Measurements from ENCODE around the gene KCNJ10.
"Not testable (repeated sequence)": the region's sequence is repeated elsewhere in the genome, so short reads cannot be mapped to it uniquely, and the experiment has no call there.

KCNJ10 gene

GRCh38 chr1:160069460-160070231, at the start of gene KCNJ10:
TSS of gene KCNJ10 (minus strand) at chr1:160070160. CDS start at chr1:160042532, 27,628 bp downstream.
- no peak for DNase-seq

- no peak for DNase-seq
Measured at GRCh38 chr1:160118928-160119327, 49.0 kb upstream of the KCNJ10 start.

- DNase-seq, result no peak
Measured at GRCh38 chr1:160117709-160118183, 47.8 kb upstream of the KCNJ10 start.

GRCh38 chr1:160117300-160117699, 47.3 kb upstream of the KCNJ10 start:
- DNase-seq, result no peak

- DNase-seq, result no peak
Measured at GRCh38 chr1:160116283-160117147, 46.6 kb upstream of the KCNJ10 start.

GRCh38 chr1:160115545-160116282, 45.8 kb upstream of the KCNJ10 start, which contains the start of gene ATP1A2:
TSS of gene ATP1A2 (plus strand) at chr1:160115759. CDS start at chr1:160115862, 103 bp downstream.
- DNase-seq, result no peak

- DNase-seq, result no peak
Measured at GRCh38 chr1:160114085-160114484, 44.1 kb upstream of the KCNJ10 start.

- no peak for DNase-seq
Measured at GRCh38 chr1:160113407-160113806, 43.4 kb upstream of the KCNJ10 start.

GRCh38 chr1:160112357-160112756, 42.4 kb upstream of the KCNJ10 start:
- DNase-seq, result no peak

GRCh38 chr1:160111462-160111861, 41.5 kb upstream of the KCNJ10 start:
- DNase-seq, result not testable (repeated sequence)

- no peak for DNase-seq
Measured at GRCh38 chr1:160109686-160110085, 39.7 kb upstream of the KCNJ10 start.

GRCh38 chr1:160108888-160109662, 39.1 kb upstream of the KCNJ10 start:
- peak; percentile 37 for DNase-seq

GRCh38 chr1:160107512-160107911, 37.6 kb upstream of the KCNJ10 start:
- DNase-seq, result no peak

GRCh38 chr1:160105155-160105554, 35.2 kb upstream of the KCNJ10 start:
- DNase-seq, result no peak

GRCh38 chr1:160104486-160104885, 34.5 kb upstream of the KCNJ10 start:
- no peak for DNase-seq

- DNase-seq, result no peak
Measured at GRCh38 chr1:160103658-160104408, 33.9 kb upstream of the KCNJ10 start.

GRCh38 chr1:160101717-160102522, 32.0 kb upstream of the KCNJ10 start:
- DNase-seq, result no peak

- DNase-seq, result peak; percentile 85
Measured at GRCh38 chr1:160101037-160101716, 31.2 kb upstream of the KCNJ10 start.

- no peak for DNase-seq
Measured at GRCh38 chr1:160099716-160100375, 29.9 kb upstream of the KCNJ10 start.

Data from CD4-positive, alpha-beta T cell treated with Interleukin-12 subunit alpha and Interleukin-12 subunit beta, for 1 hour (primary cell).